HG02623 (cell line): ENCODE results near the gene NDUFB8.
A peak's percentile ranks its signal among the peaks of the same experiment; 100 is the strongest.

ENCODE experiments used
- ATAC-seq: cut with Tn5 transposase; IDR thresholded peaks from one replicate; pipeline ENCODE4 v1.9.1; 2021; ENCODE audit warnings: moderate library complexity; ENCODE audit not compliant: unreplicated experiment

NDUFB8 gene

GRCh38 chr10:100544950-100545349, 15.3 kb upstream of the NDUFB8 start:
- no peak for ATAC-seq

DNA sequence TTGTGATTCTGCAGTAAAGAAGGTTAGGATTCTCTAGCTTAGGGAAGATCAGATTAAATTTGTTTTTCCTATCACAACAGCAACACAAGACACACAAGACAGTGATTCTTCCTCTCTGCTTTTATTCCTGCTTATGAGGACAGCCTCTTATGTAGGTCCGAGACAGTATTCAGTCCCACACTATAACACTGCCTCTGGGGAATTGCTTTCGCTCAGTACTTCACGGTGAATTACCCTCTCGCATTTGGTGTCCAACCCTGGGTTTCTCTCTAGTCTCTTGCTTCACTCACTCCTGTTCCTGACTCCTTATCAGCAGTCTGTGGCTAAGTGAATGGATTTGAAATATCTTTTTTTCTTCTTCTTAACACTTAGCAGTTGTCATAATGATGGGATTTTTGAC, 7.8 kb upstream of the NDUFB8 start:
- no peak for ATAC-seq

- ATAC-seq, result peak; percentile 87
These were observed 6.2 kb upstream of the NDUFB8 start, which contains the start of gene HIF1AN for GRCh38 chr10:100535715-100536353. Gene HIF1AN, plus strand, starts transcription at chr10:100535943. Its CDS starts 16 bp downstream, at chr10:100535959.

- ATAC-seq, result no peak
These were observed 5.7 kb upstream of the NDUFB8 start for GRCh38 chr10:100535338-100535714.

- ATAC-seq, result no peak
These were observed 5.1 kb upstream of the NDUFB8 start for GRCh38 chr10:100534726-100535125.

- no peak for ATAC-seq
These were observed 2.1 kb upstream of the NDUFB8 start for GRCh38 chr10:100531761-100532160.

GRCh38 chr10:100528921-100529474, 673 bp downstream of the NDUFB8 start:
- ATAC-seq, result no peak

DNA sequence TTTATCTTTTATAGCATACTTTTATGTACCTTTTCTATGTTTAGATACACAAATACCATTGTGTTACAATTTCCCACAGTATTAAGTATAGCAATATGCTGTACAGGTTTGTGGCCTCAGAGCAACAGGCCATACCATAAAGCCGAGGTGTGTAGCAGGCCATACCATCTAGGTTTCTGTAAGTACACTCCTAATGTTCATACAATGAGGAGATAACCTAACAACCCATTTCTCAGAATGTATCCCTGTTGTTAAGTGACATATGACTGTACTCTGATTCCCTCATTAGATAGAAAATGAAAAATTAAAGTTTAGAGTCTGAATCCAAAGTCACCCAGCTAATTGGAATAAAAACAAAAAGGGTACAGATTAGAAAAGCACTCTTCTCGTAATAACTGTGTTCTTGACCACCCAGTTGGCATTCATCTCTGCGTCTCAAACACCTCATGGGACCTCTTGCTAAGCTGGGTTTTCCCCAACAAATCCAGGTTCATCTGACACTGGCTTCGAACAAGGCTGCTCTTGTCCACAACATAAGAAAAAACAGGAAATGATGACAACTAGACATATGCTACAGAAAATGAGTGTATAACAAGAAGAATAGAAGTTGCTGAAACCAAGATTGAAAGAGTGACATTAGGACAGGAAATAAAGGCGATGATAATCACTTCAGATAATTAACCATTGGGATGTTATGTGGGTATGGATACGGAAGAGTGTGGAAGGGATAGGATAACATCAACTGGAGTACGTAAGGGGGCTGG, 1.4 kb downstream of the NDUFB8 start:
- no peak for ATAC-seq

DNA sequence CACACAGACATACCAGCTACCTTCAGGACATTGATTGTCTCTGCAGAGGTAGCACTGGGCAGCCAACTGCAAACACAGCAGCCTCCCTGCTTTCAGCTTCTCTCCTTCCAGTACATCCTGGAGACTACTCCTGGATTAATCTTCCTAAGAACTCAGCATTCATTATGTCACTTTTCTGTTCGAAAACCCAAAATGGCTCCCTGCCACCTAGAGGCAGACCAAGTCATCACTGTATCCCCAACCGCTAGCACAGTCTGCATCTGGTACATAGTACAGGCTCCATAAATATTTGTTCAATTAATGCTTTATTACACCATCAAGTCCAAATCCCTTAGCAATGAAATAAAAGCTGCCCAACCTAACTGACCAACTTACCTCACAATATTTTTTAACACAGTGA, 5.0 kb downstream of the NDUFB8 start:
- no peak for ATAC-seq

DNA sequence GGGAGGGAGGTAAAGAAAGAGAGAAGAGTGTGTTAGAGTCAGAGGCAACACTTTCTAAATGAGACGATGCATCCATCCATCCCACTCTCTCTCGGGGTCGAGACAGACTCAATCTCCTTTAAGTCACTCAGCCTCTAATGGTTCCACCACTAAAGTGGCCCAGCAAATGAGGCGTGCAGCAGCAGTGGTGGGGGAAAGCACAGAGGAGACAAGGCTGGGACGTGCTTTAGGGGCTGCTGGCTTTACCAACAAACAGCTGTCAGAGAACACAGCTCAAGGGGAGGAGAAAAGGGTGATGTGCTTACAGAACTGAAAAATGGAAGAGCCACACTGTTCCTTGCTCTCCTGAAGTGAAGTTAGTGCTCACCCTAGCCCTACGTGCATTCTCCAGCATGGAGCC, 5.5 kb downstream of the NDUFB8 start:
- ATAC-seq, result no peak

GRCh38 chr10:100522945-100523344, 6.7 kb downstream of the NDUFB8 start:
- no peak for ATAC-seq

GRCh38 chr10:100522107-100522801, 7.4 kb downstream of the NDUFB8 start:
- ATAC-seq, result no peak

DNA sequence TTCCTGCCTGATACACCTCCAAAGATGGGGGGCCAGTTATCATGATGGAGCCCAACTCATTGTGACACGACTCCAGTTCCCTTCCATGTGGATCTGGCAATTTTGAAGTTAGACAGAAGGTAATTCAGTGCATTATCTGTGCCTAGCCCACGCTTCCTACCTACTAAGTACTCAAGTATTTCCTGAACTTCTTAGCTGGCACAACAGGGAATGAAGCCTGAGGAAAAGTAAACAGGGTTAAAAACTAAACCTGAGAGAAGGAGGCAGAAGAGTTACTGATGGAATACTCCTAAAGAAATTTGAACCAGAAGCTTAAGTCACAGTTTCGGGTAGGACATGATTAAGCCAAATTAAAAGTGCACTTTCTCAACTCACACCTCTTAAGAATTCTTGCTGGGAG, 8.9 kb downstream of the NDUFB8 start:
- ATAC-seq, result no peak

DNA sequence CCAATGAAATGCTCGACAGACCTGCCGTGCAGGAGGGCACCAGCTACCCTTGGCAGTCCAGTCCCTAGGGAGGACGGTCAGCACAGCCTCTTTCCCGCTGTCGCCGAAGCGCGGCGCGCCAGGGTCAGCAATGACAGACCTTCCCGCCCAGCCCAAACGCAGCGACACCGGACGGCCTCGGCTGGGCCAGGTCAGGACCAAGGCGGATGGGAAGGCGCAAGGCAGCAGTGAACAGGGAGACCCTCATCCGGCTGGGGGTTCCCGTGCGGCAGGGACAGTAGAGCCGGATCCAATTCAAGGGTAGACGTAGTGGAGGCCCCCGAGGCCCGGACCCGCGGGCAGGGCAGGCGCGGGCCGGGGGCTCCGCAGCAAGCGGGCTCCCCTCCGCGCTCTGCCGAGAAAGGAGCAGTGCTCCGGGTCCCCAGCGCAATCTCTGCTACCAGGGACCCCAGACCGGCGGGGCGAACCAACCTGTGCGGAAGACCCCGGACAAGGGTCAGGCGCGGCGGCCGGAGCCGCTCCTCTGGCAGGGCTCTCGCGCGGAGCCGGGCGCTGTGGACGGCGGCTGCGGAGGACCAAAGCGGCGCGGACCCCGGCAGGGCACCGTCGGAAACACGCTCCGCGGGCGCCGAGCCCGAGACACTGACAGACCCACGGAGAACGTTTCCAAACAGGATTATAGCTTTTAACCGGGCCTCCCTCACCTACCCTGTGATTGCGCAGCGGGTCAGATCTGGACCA, 10.2 kb downstream of the NDUFB8 start, which contains the start of gene SEC31B:
TSS of gene SEC31B (minus strand) at position 551 of the 741 bp plus-strand sequence. CDS start 2,909 bp downstream, outside the sequence.
- no peak for ATAC-seq

- no peak for ATAC-seq
These were observed 10.9 kb downstream of the NDUFB8 start for GRCh38 chr10:100518761-100519241.

GRCh38 chr10:100516847-100517246, 12.8 kb downstream of the NDUFB8 start:
- no peak for ATAC-seq

GRCh38 chr10:100515612-100516011, 14.1 kb downstream of the NDUFB8 start:
- no peak for ATAC-seq

- ATAC-seq, result no peak
These were observed 18.9 kb downstream of the NDUFB8 start for GRCh38 chr10:100510533-100511308.

- no peak for ATAC-seq
These were observed 20.3 kb downstream of the NDUFB8 start for GRCh38 chr10:100509241-100509840.
